Measurements from ENCODE around the gene HIP1. TPM values are rescaled to one million over a fixed set of nuclear protein-coding genes. Genes with fewer than 3 reads are reported as not detected.
"Not testable (repeated sequence)": the region's sequence is repeated elsewhere in the genome, so short reads cannot be mapped to it uniquely, and the experiment has no call there.

The HIP1 gene
- total RNA-seq, 2 donors from 2014 or later = 2.6 to 6.9 TPM

DNA sequence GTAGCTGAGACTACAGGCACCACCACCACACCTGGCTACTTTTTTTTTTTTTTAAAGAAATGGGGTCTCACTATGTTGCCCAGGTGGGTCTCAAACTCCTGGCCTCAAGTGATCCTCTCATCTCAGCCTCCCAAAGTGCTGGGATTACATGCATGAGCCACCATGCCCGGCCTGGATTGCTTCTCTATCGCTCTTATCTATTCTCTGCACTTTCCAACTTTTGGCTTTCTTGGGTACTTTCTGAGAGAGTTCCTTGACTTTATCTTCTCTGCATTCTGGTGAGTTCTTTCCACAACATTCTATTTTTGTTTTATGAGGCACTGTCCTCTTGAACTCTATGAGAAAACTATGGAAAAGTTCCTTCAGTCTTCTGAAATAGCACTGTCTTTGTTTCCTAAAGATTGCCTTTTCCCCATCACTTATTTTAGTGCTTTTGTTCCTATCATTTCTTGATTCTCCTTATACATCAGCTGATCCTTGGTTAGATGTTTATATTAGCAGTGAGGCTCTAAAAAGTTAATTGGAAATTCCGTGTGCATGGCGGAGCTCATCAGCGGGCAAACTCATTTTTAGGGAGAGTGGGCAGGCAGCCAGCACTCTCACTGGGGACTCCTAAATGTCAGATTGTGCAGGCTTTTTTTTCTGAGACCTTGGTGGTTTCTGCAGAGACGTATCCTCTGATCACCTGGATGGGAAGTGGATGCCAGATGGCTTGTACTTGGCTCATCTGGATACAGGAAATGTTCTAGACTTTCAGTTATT lies 43.9 kb downstream of the HIP1 start:
- H3K9me3 ChIP-seq (ENCODE audit: control insufficient read depth, low read length, poor library complexity, severe bottlenecking) = no peaks in the 10 kb centered on the region
- Mint-ChIP-seq H3K36me3 (ENCODE audit: low read depth) (no peaks in the 10 kb centered on the region), H3K4me3 (no peak overlapping the region), H3K27me3 (no peaks in the 10 kb centered on the region), H3K4me1 (peaks cover 4% of the 10 kb centered on the region), H3K27ac (no peak overlapping the region)
- DNase-seq (no peak), ATAC-seq (no peak)

DNA sequence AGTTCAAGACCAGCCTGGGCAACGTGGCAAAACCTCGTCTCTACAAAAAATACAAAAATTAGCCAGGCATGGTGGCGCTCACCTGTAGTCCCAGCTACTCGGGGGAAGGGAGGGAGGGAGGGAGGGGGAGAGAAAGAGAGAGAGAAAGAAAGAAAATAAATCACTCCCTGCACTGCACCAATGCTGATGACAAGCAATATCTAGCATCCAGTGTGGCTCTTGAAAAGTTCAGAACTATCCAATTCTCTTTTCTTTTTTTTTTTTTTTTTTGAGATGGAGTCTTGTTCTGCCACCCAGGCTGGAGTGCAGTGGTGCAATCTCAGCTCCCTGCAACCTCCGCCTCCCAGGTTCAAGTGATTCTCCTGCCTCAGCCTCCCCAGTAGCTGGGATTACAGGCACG lies 45.1 kb downstream of the HIP1 start:
- not testable (repeated sequence) for H3K36me3 Mint-ChIP-seq (ENCODE audit: low read depth); H3K27me3 Mint-ChIP-seq; H3K27ac Mint-ChIP-seq; ATAC-seq; H3K4me1 Mint-ChIP-seq; DNase-seq; H3K4me3 Mint-ChIP-seq; H3K9me3 ChIP-seq (ENCODE audit: control insufficient read depth, low read length, poor library complexity, severe bottlenecking)

- Mint-ChIP-seq H3K27me3 (peaks cover 11% of the 10 kb centered on the region), H3K4me1 (peaks cover 7% of the 10 kb centered on the region), H3K36me3 (ENCODE audit: low read depth) (no peaks in the 10 kb centered on the region), H3K27ac (no peak overlapping the region), H3K4me3 (no peak overlapping the region)
- H3K9me3 ChIP-seq (ENCODE audit: control insufficient read depth, low read length, poor library complexity, severe bottlenecking) = no peaks in the 10 kb centered on the region
- ATAC-seq (no peak), DNase-seq (no peak)
Measured at GRCh38 chr7:75691793-75692543, 46.8 kb downstream of the HIP1 start.

GRCh38 chr7:75690121-75690523 lies 48.6 kb downstream of the HIP1 start:
- Mint-ChIP-seq H3K4me3 (no peak overlapping the region), H3K36me3 (ENCODE audit: low read depth) (no peaks in the 10 kb centered on the region), H3K27ac (no peak overlapping the region), H3K27me3 (peaks cover 11% of the 10 kb centered on the region), H3K4me1 (peaks cover 5% of the 10 kb centered on the region)
- DNase-seq (no peak), ATAC-seq (no peak)
- H3K9me3 ChIP-seq (ENCODE audit: control insufficient read depth, low read length, poor library complexity, severe bottlenecking) = no peaks in the 10 kb centered on the region

GRCh38 chr7:75689246-75690099 lies 49.3 kb downstream of the HIP1 start:
- ATAC-seq = no peak

GRCh38 chr7:75688200-75689136 lies 50.3 kb downstream of the HIP1 start:
- H3K9me3 ChIP-seq (ENCODE audit: control insufficient read depth, low read length, poor library complexity, severe bottlenecking) = no peaks in the 10 kb centered on the region
- peaks cover 11% of the 10 kb centered on the region for H3K27me3 Mint-ChIP-seq
- ATAC-seq (no peak), DNase-seq (no peak)
- peak overlapping the region; percentile 39 for H3K27ac Mint-ChIP-seq
- H3K36me3 Mint-ChIP-seq (ENCODE audit: low read depth) = no peaks in the 10 kb centered on the region
- H3K4me3 Mint-ChIP-seq = no peak overlapping the region
- H3K4me1 Mint-ChIP-seq = peaks cover 5% of the 10 kb centered on the region

More at GRCh38 chr7:75689246-75690099, 49.3 kb downstream of the HIP1 start:
- peaks cover 5% of the 10 kb centered on the region for H3K4me1 Mint-ChIP-seq
- no peak overlapping the region for H3K27ac Mint-ChIP-seq
- no peaks in the 10 kb centered on the region for H3K9me3 ChIP-seq (ENCODE audit: control insufficient read depth, low read length, poor library complexity, severe bottlenecking)
- H3K36me3 Mint-ChIP-seq (ENCODE audit: low read depth) = no peaks in the 10 kb centered on the region
- no peak for DNase-seq
- H3K4me3 Mint-ChIP-seq = no peak overlapping the region
- peaks cover 11% of the 10 kb centered on the region for H3K27me3 Mint-ChIP-seq

- ATAC-seq (no peak), DNase-seq (no peak)
- Mint-ChIP-seq H3K27ac (peak overlapping the region; percentile 39), H3K4me1 (peaks cover 5% of the 10 kb centered on the region), H3K36me3 (ENCODE audit: low read depth) (no peaks in the 10 kb centered on the region), H3K27me3 (peaks cover 11% of the 10 kb centered on the region), H3K4me3 (no peak overlapping the region)
- no peaks in the 10 kb centered on the region for H3K9me3 ChIP-seq (ENCODE audit: control insufficient read depth, low read length, poor library complexity, severe bottlenecking)
Measured at GRCh38 chr7:75687246-75688088, 51.3 kb downstream of the HIP1 start.

- no peaks in the 10 kb centered on the region for H3K36me3 Mint-ChIP-seq (ENCODE audit: low read depth)
- H3K4me1 Mint-ChIP-seq = peaks cover 5% of the 10 kb centered on the region
- no peak for ATAC-seq
- DNase-seq = no peak
- H3K27me3 Mint-ChIP-seq = peaks cover 11% of the 10 kb centered on the region
- H3K4me3 Mint-ChIP-seq = no peak overlapping the region
- no peaks in the 10 kb centered on the region for H3K9me3 ChIP-seq (ENCODE audit: control insufficient read depth, low read length, poor library complexity, severe bottlenecking)
- H3K27ac Mint-ChIP-seq = no peak overlapping the region
Measured at GRCh38 chr7:75686551-75686950, 52.2 kb downstream of the HIP1 start.

- H3K27me3 Mint-ChIP-seq; H3K4me1 Mint-ChIP-seq; ATAC-seq; H3K27ac Mint-ChIP-seq; DNase-seq; H3K9me3 ChIP-seq (ENCODE audit: control insufficient read depth, low read length, poor library complexity, severe bottlenecking); H3K4me3 Mint-ChIP-seq; H3K36me3 Mint-ChIP-seq (ENCODE audit: low read depth): not testable (repeated sequence)
Measured at GRCh38 chr7:75682052-75682451, 56.7 kb downstream of the HIP1 start.

DNA sequence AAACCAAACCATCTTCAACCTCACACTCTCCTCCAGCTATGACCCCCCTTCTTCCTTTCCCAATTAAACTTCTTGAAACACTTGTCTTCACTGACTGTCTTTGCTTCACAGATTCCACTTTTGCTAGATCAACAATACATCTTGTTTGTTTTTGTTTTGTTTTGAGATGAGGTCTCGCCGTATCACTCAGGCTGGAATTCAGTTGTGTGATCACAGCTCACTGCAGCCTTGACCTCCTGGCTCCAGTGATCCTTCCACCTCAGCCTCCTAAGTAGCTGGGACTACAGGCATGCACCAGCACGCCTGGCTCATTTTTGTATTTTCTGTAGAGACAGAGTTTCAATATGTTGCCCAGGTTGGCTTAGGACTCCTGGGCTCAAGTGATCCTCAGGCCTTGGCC lies 59.7 kb downstream of the HIP1 start:
- Mint-ChIP-seq H3K27me3 (no peaks in the 10 kb centered on the region), H3K27ac (no peak overlapping the region)
- no peak for DNase-seq

DNA sequence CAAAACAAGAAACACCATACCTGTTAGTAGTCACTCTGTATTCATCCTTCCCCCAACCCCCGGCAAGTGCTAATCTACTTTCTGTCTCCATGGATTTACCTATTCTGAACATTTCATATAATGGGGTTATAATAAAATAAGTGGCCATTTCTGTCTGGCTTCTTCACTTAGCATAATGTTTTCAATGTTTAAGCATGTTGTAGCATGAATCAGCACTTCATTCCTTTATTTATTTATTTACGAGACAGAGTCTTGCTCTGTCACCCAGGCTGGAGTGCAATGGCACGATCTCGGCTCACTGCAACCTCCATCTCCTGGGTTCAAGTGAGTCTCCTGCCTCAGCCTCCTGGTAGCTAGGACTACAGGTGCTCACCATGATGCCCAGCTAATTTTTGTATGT lies 69.2 kb downstream of the HIP1 start:
- H3K27ac Mint-ChIP-seq = peak overlapping the region; percentile 19
- ATAC-seq (no peak), DNase-seq (no peak)
- H3K4me3 Mint-ChIP-seq = no peak overlapping the region
- H3K27me3 Mint-ChIP-seq = no peaks in the 10 kb centered on the region
- no peaks in the 10 kb centered on the region for H3K36me3 Mint-ChIP-seq (ENCODE audit: low read depth)
- no peaks in the 10 kb centered on the region for H3K9me3 ChIP-seq (ENCODE audit: control insufficient read depth, low read length, poor library complexity, severe bottlenecking)
- H3K4me1 Mint-ChIP-seq = no peaks in the 10 kb centered on the region

More for the DNA sequence above, 59.7 kb downstream of the HIP1 start:
- H3K4me3 Mint-ChIP-seq = no peak overlapping the region
- H3K36me3 Mint-ChIP-seq (ENCODE audit: low read depth) = peaks cover 6% of the 10 kb centered on the region
- no peaks in the 10 kb centered on the region for H3K9me3 ChIP-seq (ENCODE audit: control insufficient read depth, low read length, poor library complexity, severe bottlenecking)
- ATAC-seq = no peak
- peaks cover 3% of the 10 kb centered on the region for H3K4me1 Mint-ChIP-seq

DNA sequence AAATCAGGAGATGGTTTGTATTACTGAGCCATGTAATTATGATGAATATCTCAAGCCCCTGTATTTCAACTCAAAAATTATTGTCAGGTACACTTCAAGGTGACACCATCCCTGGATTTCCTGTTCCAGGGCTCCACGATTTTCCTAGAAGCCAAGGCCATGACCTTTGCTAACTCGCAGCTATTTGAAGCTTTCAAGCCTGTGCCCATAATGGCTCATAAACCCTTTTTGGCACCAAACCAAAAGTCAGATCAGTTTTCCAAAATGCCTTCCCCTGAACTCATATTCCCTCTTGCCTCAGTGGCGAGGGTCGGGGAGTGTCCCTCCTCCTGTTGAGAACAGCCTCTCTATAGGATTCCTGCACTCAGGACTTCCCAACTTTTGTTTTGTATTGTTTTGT lies 70.8 kb downstream of the HIP1 start:
- H3K9me3 ChIP-seq (ENCODE audit: control insufficient read depth, low read length, poor library complexity, severe bottlenecking) = no peaks in the 10 kb centered on the region
- DNase-seq (no peak), ATAC-seq (no peak)
- Mint-ChIP-seq H3K4me3 (no peak overlapping the region), H3K4me1 (peaks cover 5% of the 10 kb centered on the region), H3K27me3 (no peaks in the 10 kb centered on the region), H3K27ac (no peak overlapping the region), H3K36me3 (ENCODE audit: low read depth) (no peaks in the 10 kb centered on the region)
